ENCODE results near the gene RAP2B.

DNA sequence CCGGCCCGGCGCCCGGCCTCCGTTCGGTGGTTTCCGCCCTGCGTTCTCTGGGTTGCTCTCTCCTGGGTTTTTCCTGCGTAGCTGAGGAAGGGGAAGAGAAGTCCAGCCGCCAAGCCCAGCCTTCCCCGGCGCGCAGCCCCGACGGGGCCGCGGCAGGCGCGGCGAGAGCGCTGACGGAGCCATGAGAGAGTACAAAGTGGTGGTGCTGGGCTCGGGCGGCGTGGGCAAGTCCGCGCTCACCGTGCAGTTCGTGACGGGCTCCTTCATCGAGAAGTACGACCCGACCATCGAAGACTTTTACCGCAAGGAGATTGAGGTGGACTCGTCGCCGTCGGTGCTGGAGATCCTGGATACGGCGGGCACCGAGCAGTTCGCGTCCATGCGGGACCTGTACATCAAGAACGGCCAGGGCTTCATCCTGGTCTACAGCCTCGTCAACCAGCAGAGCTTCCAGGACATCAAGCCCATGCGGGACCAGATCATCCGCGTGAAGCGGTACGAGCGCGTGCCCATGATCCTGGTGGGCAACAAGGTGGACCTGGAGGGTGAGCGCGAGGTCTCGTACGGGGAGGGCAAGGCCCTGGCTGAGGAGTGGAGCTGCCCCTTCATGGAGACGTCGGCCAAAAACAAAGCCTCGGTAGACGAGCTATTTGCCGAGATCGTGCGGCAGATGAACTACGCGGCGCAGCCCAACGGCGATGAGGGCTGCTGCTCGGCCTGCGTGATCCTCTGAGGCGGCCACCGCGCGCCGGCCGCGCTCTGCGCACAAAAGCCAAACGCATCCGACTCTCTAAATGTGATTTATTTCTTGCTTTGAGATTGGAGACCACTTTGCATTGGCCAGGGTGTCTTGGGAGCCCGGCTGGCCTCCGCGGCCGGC, 727 bp downstream of the RAP2B start:
- TF ChIP-seq, protein P1, sequence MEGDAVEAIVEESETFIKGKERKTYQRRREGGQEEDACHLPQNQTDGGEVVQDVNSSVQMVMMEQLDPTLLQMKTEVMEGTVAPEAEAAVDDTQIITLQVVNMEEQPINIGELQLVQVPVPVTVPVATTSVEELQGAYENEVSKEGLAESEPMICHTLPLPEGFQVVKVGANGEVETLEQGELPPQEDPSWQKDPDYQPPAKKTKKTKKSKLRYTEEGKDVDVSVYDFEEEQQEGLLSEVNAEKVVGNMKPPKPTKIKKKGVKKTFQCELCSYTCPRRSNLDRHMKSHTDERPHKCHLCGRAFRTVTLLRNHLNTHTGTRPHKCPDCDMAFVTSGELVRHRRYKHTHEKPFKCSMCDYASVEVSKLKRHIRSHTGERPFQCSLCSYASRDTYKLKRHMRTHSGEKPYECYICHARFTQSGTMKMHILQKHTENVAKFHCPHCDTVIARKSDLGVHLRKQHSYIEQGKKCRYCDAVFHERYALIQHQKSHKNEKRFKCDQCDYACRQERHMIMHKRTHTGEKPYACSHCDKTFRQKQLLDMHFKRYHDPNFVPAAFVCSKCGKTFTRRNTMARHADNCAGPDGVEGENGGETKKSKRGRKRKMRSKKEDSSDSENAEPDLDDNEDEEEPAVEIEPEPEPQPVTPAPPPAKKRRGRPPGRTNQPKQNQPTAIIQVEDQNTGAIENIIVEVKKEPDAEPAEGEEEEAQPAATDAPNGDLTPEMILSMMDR (IDR thresholded peaks at IDR 0.05; ENCODE audit: low read depth, low read length) = no peak
- TF ChIP-seq EZH2phosphoT487 (IDR thresholded peaks at IDR 0.05; ENCODE audit: low read depth) = no peak

Data from OCI-LY3 (cell line).